GM21737 (cell line): Measurements from ENCODE around the gene RPRD1B.

Experiments used
- ATAC-seq: cut with Tn5 transposase; IDR thresholded peaks from one replicate; pipeline ENCODE4 v1.9.1; 2021; ENCODE audit warnings: mild to moderate bottlenecking, moderate library complexity; ENCODE audit not compliant: unreplicated experiment

Gene RPRD1B

DNA sequence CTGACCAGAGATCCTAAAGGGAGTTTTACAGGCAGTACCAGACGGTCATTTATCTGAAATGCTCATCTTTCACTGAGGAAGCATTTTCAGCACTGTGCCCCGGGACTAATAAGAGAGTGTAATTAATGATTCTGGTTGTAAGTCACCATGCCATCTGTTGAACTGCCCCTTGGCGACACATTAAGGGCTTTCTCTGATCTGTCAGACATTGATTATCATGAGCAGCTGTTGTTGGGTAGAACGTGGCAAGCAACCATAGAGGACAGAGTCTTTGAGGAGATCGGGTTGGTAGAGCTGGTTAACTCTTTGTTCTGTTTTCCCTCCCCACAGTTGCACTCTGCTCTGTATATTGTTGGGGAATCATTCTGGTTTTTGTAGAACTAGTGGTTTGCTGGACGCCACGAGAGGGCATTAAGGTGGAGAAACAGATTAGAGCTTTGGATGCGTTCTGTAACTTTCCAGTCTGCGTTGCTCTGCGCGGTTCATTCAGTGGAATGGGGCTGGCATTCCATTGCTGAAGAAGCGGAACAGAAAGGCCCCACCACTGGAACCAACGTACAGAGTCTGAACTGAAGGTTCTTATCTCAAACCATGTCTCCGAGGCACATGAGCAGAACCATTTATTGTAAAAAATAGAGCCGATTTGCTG, 34.3 kb downstream of the RPRD1B start:
- ATAC-seq, result no peak

DNA sequence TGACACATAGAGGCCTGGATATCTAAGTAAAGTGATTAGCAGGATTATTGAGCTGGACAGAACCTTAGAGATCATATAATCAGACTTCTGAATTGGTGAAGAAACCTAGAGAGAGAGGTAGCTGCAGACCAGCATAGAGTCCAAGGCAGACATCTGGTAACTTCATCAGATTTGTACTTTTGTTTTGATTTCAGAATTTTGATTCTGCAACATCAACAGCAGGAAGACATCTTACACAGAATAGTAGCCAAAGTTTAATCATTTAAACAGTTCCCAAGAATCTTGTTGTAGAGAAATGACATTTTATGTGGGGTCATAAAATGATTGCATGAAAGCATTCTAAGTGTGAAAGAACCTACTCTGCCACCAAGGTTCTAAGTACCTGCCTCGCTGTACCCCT, 39.4 kb downstream of the RPRD1B start:
- no peak for ATAC-seq

DNA sequence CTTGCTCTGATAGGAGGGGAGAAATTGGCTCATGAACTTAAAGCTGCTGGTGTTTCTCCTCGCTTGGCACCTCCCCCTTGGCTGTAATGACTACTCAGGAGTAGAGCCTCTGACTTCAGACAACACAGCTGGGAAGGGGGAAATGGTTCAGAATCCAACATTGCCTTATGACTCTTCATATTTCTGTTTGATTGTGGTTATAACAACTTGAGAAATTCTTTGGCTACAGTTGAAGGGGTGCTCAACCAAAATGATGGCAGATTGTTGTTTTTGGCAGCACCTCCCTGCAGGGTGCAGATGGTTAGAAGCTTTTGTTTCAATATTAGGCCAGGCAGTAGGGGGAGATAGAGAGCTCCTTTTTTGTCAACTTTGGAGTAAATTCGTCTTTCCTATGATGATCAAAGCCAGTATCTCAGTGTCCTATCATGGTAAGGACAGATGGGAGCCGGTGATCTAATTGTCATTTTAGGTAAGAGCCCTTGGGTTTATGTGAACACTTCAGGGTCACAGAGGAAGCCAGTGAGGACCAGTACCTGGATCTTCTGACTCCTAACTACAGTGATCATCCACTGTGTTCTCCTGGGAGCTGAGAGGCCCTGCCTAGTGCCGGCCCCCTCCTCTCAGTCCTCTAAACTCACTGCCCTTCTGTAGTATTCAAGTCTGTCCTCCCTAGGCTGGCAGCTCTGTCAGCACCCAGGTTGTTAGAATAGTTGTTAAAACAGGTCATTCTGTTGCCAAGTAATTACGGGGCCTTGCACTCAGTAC, 39.9 kb downstream of the RPRD1B start:
- ATAC-seq, result no peak

DNA sequence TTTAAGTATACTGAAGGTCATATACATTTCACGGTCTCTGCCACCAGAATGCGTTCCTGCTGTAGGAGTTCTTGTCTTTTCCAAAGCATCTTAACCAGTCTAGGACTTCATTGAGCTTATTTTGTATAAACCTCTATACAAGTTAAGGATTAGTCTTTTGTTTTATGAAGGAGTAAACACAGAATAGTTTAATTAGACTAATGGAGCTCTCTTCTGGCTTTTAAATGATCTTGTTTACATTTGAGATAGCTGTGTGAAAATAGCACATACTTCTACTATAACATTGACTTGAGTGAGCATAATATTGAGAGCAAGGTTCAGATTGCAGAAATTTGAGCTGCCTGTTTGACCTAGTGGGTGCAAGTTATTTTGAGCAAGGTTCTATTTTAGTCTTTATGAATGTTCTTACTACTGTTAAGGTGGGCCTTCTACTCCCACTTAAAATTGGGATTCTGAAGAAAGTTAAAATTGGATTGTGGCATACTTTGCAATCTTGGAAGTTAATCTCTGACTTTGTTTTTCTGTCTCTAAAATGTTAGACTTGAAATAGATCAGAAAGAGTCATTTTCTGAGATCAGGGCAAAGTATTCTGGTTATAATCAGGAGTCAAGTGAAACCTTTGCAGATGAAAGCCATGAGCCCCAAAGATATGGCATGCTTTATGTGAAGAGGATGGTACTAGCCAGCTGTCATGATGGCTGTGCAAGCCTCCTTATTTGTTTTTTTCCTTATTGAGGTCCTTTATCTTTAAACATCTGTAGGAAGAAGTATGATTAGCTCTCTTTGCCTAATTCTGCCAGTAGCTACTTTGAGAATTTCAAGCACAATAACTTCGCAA, 41.8 kb downstream of the RPRD1B start:
- no peak for ATAC-seq

DNA sequence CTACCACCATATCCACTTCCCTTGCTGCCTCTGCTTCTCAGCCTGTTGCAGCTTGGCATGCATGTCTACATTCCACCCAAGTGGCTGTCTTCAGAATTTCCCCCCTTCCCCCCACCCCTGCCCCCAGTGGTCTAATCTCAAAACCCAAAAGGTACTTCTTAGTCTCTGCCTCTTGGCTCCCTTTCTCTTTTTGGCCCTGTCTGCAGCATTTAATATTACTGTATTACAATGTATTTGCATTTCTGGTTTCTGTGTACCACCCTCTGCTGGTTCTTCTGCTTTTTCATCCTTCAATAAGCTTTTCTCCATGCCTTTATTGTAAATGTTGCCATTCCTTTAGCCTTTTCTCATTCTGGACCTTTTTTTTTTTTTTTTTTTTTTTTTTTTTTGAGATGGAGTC, 43.0 kb downstream of the RPRD1B start:
- ATAC-seq, result no peak

DNA sequence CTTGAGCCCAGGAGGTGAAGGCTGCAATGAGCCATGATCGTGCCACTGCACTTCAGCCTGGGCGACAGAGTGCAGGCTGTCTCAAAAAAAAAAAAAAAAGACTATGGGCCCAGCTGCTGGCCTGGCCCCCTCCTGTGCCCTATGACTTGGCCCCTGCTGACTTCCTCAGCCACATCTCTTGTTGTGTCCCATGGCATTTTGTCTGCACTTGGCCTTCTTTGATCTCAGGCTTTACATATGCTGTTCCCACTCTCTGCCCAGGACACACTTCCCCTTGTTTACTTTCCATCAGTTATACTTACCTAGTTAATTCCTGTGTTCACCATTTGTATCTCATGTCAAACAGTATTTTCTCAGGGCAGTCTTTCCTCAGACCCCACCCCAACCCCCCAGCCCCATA, 44.5 kb downstream of the RPRD1B start:
- no peak for ATAC-seq

DNA sequence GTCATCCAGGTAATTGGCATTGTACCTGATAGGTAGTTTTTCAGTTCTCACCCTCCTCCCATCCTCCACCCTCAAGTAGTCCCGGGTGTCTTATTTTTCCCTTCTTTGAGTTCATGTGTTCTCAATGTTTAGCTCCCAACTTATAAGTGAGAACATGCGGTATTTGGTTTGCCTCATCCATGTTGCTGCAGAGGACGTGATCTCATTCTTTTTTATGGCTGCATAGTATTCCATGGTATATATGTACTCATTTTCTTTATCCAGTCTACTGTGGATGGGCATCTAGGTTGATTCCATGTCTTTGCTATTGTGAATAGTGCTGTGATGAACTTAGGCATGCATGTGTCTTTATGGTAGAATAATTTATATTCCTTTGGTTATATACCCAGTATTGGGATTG, 45.8 kb downstream of the RPRD1B start:
- no peak for ATAC-seq

DNA sequence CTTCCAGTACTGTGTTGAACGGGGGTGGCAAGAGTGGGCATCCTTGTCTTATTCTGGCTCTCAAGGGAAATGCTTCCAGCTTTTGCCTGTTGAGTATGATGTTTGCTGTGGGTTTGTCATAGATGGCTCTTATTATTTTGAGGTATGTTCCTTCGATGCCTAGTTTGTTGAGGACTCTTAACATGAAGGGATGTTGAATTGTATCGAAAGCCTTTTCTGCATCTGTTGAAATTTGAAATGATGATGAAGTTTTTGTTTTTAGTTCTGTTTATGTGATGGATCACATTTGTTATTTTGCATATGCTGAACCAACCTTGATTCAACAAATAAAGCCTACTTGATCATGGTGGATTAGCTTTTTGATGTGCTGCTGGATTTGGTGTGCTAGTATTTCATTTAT, 48.0 kb downstream of the RPRD1B start:
- no peak for ATAC-seq

DNA sequence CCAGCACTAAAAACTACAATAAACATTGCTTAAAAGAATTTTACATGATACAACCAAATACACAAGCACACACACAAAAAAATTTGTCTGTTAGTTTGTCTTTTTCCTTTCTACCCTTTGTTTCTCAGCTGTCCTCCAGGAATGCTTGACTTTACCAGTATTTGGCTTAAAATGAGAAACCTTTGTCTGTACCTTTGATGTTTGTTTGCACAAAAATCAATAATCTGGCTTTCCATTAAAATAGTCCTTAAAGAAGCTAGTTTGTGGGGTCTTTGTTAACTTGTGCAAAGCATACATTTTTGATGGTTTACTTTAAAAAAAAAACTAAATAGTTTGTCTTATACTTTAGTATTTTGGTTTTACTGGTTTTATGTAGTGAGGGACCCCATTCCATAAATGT, 49.3 kb downstream of the RPRD1B start:
- ATAC-seq, result no peak

DNA sequence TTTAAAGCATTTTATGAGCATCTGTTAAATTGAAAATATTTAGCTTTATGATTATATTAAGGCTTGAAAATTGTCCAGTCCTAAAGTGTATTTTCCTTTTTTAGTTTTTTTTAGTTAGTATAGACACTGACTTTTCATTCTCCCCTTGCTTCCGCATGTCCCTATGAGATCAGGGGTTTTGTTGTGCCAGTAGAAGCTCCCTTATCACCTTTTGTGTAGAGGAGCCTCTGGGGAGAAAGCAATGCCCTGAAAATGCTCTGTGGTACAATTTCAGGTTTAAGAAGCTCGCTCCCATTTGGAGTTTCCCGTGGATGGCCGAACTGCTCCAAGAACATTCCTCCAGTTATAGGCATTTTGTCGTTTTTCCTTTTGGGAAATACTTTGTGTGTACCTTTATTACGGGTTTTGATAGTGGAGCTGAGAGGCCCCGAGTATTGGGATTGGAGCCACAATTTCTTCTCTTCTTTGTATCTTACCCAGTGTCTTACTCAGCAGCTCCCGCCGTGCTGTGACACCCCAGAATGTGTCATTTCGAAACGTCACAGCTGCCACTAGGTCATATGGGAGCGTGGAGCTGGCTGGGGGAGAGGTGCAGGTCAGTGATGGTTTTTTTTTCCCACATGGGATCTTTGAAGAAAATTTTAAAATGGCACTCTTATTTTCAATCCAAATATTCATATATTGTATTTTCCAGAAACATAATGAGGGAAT, 49.9 kb downstream of the RPRD1B start:
- no peak for ATAC-seq

DNA sequence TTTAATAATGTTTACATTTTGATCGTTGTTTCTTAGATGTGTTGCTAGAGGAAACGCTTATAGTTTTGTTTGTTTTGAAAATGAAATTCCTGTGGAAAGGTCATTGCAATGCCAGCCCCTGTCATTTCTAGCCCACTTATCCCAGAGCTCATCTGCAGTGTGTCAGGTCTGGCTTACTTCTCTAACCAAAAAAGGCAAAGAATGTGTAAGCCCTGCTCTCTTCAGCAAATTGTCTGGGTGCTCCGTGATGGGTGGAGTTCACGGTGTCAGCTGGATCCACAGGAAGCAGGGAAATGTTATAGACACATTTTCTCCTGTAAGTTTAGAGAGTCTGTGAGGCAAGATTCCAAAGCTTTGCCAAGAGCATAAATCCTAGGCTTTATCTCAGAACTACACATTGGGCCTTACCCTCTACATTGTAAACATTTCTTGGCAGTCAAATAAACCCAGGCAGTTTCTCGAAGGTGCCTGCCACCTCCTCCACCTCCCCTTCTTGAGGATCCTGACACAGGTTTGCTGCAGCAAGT, 50.9 kb downstream of the RPRD1B start:
- no peak for ATAC-seq

DNA sequence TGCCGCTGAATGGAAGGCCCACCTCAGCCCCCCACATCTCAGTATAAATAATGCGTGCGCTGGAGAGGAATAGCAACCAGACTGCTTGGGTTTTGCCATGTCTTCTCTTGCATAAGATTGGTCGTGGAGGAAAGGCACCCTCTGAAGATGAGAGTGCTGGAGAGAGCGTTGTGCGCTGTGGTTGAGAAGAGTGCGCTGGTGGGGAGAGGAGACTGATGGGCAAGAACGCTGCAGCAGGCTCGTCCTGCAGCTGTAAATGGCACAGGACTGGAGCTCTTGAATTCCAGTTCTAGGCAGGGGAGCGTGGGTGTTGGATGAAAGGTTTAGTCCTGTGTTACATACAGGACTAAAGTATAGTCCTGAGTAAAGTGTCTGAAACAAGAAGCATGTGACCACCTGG, 51.5 kb downstream of the RPRD1B start:
- ATAC-seq, result no peak

DNA sequence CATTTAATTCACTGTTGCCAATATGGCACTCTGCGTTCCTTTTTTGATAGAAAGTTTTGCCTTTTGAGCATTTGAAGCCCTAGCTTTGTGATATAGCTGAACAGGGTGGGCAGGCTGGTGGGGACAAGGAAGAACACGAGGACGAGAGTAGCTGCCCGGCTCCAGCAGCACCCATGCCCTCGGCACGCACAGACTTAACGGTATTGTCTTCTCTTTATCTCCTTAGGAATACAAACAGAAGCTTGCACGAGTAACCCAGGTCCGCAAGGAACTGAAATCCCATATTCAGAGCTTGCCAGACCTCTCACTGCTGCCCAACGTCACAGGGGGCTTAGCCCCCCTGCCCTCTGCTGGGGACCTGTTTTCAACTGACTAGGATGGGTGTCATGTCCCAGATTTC, 56.0 kb downstream of the RPRD1B start:
- no peak for ATAC-seq

DNA sequence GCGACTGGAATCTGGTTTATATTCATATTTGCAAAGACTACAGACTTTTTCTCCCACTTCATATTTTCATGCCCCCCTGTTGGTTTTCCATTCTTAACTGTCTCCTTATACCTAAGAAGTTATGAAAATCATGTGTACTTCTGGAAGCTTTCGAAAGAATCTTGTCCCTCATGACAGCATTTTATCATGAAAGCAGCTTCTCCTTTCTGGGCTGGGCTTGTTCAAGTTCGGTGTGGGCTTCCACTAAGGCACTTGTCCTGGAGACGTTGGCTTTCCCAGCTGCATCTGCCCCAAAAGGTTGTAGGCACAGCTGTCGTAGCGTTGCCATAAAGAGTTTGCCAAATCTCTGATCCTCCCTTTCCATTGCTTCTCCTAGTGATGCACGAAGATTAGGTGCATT, 56.5 kb downstream of the RPRD1B start:
- no peak for ATAC-seq

DNA sequence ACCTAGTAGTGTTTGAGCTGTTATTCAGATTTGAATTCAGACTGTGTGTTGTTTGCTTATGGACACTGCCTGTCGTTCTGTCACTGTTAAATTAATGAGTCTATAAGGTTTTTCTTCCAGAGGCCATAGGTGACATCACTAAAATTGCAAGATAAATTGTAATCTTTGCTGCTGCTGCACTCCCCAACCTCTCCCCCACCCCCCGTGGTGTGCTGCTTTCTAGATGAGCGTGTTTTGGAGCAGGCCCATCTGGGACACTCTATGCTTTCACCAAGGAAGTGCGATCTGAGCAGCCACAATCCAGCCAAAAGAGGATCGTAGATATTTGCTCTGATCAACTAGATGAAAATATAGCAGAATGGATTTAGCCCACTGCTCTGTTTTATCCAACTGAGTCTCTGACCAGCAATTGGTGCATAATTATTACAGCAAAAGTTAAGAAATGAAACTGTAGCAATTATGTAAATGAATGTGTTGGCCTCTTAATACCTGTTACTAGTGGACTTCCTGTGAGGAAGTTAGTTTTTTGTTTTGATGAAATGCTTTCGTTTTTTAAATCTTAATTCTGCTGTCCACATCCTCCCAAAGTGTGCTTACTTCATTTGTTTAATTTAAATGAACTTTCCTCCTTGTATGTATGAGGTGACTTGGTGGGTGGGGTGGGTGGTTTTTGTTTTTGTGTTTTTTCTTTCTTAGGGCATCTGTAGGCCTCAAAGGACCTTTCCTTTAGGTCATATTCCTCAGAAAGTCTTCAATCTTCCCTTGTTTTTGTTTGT, 58.1 kb downstream of the RPRD1B start:
- ATAC-seq, result no peak

DNA sequence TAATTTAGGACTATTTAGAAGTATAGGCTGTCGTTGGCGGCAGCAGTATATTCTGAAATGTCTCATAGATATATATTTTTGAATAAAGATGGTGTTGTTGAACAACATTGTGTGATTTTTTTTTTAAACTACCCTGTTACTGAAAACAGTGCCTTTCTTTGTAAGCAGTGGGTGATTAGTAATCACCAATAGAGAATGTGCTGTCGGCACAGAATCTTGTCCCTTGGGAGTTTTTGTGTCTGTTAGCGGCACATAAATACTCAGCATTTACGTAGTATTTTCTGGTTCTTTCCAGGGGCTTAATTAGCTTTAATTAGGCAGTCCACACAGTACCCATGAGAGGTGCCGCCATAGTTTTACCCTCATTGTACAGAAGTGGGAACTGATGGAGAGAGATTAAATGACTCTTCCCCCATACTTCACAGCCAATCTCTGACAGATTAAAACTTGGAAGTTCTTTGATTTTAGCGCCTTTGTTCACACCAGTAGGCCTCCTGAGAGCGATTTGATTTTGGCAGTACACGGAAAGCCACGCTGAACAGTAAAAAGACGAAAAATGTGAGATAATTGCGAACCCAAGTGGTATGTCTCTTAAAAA, 58.8 kb downstream of the RPRD1B start:
- ATAC-seq, result no peak

DNA sequence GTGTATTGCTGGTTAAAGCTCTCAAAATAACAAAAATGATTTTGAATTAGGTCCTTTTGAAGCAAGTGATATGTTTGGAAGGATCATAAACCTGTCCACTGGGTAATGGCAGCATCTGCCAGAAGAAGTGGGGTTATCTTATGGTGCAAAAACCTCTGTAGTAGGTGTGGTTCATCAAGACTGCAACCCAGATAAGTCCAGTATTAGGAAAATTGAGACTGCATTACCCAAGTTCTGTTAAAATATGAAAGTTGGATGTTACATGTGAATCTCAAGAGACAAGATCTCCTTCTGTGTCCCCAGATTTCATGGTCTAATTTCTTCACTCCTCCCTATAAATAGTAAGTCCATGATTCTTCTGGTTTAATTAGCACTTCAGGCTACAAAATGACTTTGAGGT, 59.4 kb downstream of the RPRD1B start:
- no peak for ATAC-seq

DNA sequence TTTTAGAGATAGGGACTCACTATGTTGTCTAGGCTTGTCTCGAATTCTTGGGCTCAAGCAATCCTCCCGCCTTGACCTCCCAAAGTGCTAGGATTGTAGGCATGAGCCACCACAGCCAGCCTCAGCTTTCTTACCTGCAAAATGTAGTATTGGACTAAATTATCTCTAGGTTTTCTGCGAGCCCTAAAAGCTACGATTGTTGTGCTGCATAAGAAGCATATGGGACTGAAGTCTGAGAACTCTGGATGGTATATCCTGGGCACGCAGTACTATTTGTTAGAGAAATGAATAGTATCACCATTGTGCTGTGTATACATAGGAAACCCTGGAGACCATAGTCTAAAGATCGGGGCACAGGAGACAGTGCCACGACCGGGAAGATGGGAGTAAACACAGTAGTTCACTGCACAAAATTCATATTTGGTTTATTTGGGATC, 60.1 kb downstream of the RPRD1B start:
- no peak for ATAC-seq

DNA sequence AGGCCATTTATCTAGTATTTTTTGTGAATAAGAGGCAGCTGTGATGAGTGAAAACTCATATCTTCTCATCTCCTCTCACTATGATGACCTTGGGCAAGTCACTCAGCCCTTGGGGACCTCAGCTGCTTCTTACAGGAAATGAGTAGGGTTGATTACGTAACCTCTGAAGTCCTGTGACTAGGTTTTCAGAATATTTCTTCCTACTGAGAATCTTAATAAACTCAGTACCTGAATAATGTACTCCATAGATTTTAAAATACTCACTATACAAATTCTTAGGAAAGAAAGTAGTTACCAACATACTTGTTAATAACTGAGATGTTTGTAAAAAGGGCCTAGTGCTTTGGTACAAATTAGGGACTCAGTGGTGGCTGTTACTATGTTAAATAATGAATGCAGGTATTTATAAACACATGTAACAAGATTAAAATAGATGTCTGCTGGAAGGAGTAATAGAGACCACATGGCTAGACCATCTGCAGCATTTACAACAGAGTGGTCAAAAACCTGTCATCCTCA, 60.9 kb downstream of the RPRD1B start:
- peak; percentile 57 for ATAC-seq
